Measurements from ENCODE around the gene DLL1.
A peak's percentile ranks its signal among the peaks of the same experiment; 100 is the strongest.

The DLL1 gene

DNA sequence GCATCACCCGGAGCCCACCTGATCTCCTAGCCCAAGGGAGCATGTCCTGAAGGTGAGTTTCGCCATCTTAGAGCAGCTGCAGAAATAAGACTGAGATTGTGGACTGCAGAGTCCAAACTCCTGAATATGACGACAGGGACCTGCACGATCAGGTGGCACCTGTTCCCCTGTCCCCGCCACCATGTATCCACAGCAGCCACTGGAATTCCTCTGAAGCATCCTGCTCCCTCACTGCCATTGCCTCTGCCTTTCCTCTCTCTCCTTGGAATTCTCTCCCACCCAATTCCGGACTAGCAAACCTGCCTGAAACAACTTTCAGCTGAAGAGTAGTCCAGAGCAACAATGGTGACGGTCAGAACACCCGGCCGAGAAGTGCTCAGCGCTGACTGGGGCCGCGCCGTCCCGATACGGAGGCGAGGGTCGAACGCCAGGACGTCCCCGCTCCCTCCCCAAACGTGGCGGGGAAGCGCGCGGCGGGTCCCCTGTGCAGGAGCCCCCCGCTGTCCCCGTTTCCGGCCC, 15.0 kb upstream of the DLL1 start:
- no peak for TF ChIP-seq CTCF (IDR thresholded peaks at IDR 0.05; ENCODE audit: control insufficient read depth, insufficient read depth, low read depth, low read length, missing control alignments)
- no peak for DNase-seq (ENCODE audit: low read depth)

DNA sequence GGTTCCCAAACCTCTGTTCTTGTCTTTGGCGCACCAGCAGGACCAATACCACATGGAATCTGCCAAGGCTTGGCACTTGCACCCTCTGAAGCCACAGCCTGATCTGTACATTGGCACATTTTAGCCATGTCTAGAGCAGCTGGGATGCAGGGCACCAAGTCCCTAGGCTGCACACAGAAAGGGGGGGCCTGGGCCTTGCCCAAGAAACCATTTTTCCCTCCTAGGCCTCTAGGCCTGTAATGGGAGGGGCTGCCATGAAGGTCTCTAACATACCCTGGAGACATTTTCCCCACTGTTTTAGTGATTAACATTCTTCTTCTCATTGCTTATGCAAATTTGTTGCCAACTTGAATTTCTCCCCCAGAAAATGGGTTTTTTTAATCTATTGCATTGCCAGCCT, 10.3 kb upstream of the DLL1 start:
- TF ChIP-seq CTCF (IDR thresholded peaks at IDR 0.05; ENCODE audit: control insufficient read depth, insufficient read depth, low read depth, low read length, missing control alignments) = no peak
- no peak for DNase-seq (ENCODE audit: low read depth)
- no peak overlapping the region for H3K4me3 ChIP-seq (ENCODE audit: control insufficient read depth, low read depth, low read length)

More for the DNA sequence above, 15.0 kb upstream of the DLL1 start:
- peak overlapping the region; percentile 66 for H3K4me3 ChIP-seq (ENCODE audit: control insufficient read depth, low read depth, low read length)

- no peak for TF ChIP-seq CTCF (IDR thresholded peaks at IDR 0.05; ENCODE audit: control insufficient read depth, insufficient read depth, low read depth, low read length, missing control alignments)
- no peak overlapping the region for H3K4me3 ChIP-seq (ENCODE audit: control insufficient read depth, low read depth, low read length)
- DNase-seq (ENCODE audit: low read depth) = no peak
Measured at GRCh38 chr6:170298688-170299087, 7.8 kb upstream of the DLL1 start.

DNA sequence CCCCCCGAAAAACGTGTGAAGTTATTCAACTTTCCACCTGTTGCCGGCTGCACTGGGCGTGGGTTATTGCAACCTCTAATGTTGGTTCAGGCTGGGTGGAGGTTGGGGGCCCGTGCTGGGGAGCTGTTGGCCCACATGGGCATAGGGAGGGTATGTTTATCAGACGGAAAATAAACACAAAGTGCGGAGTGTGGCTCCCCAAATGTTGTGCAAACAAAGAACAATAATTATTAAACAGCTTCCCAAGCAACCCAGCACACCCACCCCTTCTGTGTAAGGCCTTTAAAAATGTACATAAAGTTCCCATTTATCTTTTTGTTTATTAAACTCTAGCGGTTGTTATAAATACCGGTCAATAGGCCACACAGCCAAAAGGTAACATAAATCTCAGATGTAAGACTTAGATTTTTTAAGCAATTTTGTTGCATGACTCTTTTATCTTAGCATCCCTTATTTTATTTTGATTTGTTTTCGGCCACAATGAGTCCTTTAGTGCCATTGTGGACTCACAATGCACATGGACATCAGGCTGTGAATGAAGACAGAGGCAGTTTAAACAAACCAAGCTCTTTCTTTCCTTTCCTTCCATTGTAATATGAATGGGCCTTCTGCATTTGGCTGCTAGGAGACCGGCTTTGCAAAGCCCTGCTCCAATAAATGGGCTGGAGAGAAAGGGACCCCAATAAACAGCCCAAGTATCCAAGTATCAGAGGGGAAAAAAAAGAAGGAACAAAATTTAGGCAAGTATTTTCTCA, 6.9 kb upstream of the DLL1 start:
- no peak overlapping the region for H3K4me3 ChIP-seq (ENCODE audit: control insufficient read depth, low read depth, low read length)
- no peak for TF ChIP-seq CTCF (IDR thresholded peaks at IDR 0.05; ENCODE audit: control insufficient read depth, insufficient read depth, low read depth, low read length, missing control alignments)
- DNase-seq (ENCODE audit: low read depth) = no peak

- no peak overlapping the region for H3K4me3 ChIP-seq (ENCODE audit: control insufficient read depth, low read depth, low read length)
- DNase-seq (ENCODE audit: low read depth) = no peak
- no peak for TF ChIP-seq CTCF (IDR thresholded peaks at IDR 0.05; ENCODE audit: control insufficient read depth, insufficient read depth, low read depth, low read length, missing control alignments)
Measured at GRCh38 chr6:170296746-170297575, 6.1 kb upstream of the DLL1 start.

- H3K4me3 ChIP-seq (ENCODE audit: control insufficient read depth, low read depth, low read length) = no peak overlapping the region
- no peak for DNase-seq (ENCODE audit: low read depth)
- TF ChIP-seq CTCF (IDR thresholded peaks at IDR 0.05; ENCODE audit: control insufficient read depth, insufficient read depth, low read depth, low read length, missing control alignments) = no peak
Measured at GRCh38 chr6:170296423-170296745, 5.5 kb upstream of the DLL1 start.

Measured in AG09309 (cell line).